Measurements from ENCODE around the gene MED15.

MED15 gene

DNA sequence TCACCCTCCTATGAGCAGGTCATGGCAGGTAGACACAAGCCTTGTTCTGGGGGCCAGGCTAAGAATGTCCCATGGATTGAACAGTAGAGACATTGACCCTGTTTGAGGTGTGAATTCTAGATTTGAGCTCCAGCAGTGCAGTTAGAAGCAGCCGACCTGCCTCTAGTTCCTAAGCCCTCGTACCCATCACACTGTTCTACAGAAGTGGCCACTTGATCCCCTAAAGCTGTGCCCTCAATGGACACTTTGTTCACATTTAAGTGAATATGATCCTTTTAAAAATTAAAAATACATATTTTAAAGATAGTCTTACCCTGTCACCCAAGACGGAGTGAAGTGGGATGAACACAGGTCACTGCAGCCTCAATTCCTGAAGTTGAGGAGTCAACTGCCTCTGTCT is 122.0 kb downstream of the MED15 start:
- no peak for DNase-seq

DNA sequence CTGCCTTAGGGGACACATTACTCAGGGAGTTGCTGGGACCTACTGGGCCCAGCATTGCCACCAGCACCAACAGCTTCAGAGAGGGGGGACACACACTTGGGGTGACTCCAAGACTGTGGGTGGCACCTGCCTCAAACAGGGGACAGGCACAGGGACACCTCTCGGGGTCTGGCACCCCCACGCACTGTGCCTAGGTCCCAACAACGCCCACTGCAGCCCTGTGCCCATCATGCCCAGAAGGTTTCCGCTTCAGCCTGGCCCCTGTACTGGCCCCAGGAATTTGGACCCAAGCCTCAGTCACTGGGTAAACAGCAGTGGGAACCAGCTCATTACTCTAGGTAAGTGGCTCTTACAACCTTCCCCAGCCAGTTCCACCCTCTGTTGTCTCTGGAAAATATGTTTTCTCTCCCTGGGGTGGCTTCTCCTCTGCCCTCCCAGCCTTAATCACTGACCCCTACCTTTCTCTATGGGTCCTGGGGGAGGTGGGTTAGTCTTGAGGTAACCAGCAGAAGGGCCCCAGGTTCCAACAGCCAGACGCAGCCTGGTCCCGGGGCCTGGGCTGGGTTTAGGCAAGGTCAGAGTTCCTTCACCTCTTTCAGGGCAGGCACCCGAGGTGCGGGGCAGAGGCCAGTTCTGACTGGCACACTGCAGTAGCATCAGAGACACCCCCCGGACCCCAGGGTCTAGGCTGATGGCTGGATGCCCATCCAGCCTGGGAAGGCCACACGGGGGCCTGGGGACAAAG is 123.6 kb downstream of the MED15 start:
- no peak for DNase-seq

DNA sequence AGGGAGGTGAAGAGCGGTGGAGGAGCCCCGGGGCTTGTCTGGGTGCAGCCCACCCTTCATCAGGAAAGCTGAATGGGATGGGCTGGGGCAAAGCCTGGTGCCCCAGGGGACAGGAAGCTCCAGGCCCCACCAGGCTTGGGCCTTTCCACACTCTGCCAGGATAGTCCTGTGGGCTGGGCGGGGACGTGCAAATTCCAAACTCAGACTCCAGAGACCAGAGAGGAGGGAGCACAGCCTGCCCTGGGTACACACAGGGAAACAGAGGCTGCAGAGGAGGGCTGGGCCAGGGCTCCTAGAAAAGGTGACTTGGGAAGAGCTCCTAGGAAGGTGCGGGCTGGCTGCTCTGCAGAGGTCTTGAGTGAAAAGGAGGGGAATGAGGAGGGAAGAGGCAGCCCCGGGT is 124.7 kb downstream of the MED15 start:
- DNase-seq = no peak

DNA sequence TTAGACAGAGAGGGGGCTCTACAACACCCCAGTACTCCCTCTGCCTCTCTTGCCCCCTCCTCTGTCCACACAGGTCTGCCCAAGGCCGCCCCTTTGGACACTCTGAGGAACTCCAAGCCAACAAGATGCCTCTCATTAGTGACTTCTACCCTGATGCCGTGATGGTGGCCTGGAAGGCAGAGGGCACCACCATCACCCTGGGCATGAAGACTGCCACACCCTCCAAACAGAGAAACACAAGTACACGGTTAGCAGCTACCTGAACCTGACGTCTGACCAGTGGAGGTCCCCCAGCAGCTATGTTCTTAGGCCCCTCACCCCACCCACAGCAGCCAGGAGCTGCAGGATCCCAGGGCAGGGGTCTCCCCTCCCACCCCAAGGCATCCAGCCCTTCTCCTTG is 125.1 kb downstream of the MED15 start:
- no peak for DNase-seq

DNA sequence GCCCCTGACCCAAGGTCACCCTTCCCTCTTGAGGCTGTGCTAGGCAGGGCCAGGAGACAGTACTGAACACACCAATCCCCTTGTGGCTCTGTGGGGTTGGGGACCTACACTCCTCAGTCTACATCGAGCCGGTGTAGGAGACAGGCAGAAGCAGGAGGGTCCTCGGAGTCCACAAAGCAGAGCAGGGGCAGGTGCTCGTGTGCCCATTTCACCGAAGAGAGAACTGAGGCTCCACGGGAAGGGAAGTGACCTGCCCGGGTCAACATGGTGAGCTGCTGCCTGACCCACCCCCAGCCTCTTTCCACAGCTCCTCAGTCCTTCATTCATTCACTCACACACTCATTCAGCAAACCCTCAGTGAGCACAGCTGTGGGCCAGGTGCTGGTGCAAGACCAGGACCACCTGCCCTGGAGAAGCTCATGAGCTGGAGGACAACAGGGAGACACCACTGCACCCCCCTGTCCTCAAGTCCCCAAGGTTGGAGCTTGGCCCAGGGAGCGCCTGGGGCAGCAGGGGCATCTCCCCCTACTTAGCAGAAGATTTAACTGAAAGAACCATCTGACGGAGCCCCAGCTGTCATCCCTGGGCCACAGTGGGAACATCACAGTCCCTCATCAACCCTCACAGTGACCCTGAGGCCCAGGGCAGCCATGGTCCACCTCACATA is 127.3 kb downstream of the MED15 start:
- DNase-seq = no peak

DNA sequence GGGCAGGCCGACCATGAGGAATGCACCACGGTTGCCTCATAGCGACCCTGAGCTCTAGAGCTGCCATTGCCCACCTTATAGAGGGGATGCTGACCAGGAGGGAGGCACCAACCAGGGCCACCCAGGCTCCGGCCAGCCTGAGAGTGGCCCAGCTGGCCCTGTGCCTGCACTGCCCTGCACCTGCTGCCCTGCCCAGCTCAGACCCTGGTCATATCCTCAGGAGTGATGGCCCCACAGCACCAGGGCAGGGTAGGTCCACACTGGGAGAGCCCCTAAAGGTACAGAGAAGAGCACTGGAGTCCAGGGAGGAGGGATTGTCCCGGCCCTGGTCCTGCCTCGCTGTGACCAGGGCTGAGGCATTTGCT is 127.8 kb downstream of the MED15 start:
- DNase-seq = no peak

DNA sequence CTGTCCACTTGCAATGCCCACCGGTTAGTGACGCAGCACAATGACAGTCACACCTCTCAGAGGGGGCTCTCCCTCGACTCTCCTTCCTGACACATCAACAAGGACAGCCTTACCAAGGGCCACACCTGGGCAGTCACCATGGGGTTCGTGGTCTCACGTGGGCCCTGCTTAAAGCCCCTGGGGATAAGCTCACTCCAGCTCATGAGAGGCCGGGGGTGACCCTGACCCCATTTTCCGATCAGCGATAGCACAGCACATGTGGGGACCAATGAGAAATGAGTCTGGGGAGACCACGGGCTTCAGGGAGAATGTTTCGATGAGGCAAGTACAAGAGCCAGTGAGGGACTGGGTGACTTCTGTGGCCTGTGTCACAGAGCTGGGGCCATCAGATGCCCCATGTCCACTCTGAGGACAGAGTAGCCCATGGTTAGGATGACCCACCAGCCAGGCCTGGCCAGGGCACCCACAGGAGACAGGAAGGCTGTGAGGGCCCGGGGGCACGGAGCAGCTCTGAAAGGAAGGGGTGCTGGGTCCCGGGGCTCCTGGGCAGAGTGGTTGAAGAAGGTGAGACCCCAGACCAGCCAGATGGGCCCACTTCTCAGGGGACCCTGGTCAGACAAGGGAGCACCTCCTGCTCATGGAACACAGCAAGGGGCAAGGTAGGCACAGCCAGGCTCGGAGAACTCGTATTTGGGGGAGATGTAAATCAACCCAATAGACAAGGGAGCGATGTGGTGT is 128.8 kb downstream of the MED15 start:
- no peak for DNase-seq

DNA sequence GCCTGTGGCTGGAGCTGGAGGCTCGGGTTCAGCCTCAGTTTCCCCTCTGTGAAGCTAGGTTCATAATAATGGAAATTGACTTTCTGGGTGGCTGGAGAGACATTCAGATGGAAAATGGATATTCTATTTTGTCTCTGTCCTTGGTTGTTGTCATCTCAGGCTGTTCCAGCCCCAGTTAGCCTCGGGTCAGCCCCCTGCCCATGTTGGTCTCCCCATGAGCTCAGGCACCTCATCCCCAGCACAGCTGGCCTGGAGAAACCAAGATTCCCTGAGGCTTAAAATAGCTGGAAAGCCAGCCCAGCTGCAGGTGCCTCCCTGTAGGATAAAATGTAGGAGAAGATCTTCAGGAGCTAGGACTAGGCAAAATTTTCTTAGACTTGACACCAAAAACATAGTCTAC is 129.5 kb downstream of the MED15 start:
- DNase-seq = no peak
